Heart right ventricle (tissue), 16 donors: ENCODE measurements around the gene ARHGAP42. TPM values are rescaled to one million over a fixed set of nuclear protein-coding genes. Genes with fewer than 3 reads are reported as not detected.
A peak's percentile ranks its signal among the peaks of the same experiment; 100 is the strongest.

Source experiments
- ATAC-seq, 8 donors: fragments of 200-7000 bp; cut with Tn5 transposase; one replicate each; pipeline ENCODE4 v1.9.1; 2020; ENCODE audit warnings: mild to moderate bottlenecking in 8 of 8, moderate library complexity in 8 of 8, moderate number of reproducible peaks in 1 of 8
- DNase-seq, 2 donors: peaks; one replicate each; pipeline ENCODE4 v3.0.0-alpha.2; 2020
- H3K27ac ChIP-seq, 10 donors: fragments of 200-600 bp; sonication (generic) in 2 of 10; one replicate each; pipeline versions ENCODE4 v1.5.0 to v1.8.0; 2020 to 2022; ENCODE audit warnings: mild to moderate bottlenecking in 3 of 10
- H3K27me3 ChIP-seq, 7 donors: fragments of 200-600 bp; one replicate each; pipeline ENCODE4 v1.8.0; 2021 to 2022; ENCODE audit warnings: mild to moderate bottlenecking in 2 of 7
- H3K36me3 ChIP-seq, 9 donors: fragments of 200-600 bp; sonication (generic) in 1 of 9; one replicate each; pipeline versions ENCODE4 v1.5.0 to v1.8.0; 2020 to 2022; ENCODE audit warnings: mild to moderate bottlenecking in 2 of 9
- H3K4me1 ChIP-seq, 9 donors: fragments of 200-600 bp; sonication (generic) in 1 of 9; one replicate each; pipeline versions ENCODE4 v1.5.0 to v1.8.0; 2020 to 2022; ENCODE audit warnings: mild to moderate bottlenecking in 4 of 9
- H3K4me3 ChIP-seq, 10 donors: fragments of 200-600 bp; sonication (generic) in 2 of 10; one replicate each; pipeline versions ENCODE4 v1.5.0 to v1.8.0; 2020 to 2022; ENCODE audit warnings: mild to moderate bottlenecking in 7 of 10, moderate library complexity in 2 of 10
- H3K9me3 ChIP-seq, 11 donors: fragments of 200-600 bp in 10 of 11; sonication (generic) in 2 of 11; one replicate each; pipeline versions ENCODE4 v1.5.0 to v1.8.0; 2013 to 2022; ENCODE audit warnings: mild to moderate bottlenecking in 2 of 11, control low read depth in 1 of 11, moderate library complexity in 1 of 11
- WGBS, 2 donors: extraction: QIAGEN DNeasy Blood & Tissue Kit; methylation state at CpG; one replicate each; pipeline ENCODE4 v1.1.7; 2013; ENCODE audit warnings: inconsistent platforms in 1 of 2; 5-methylcytosine and 5-hydroxymethylcytosine counted together
- intact Hi-C, 10 donors: fragments of 100-400 bp; cut with DNase I; formaldehyde crosslinking; loops; one replicate each; pipeline versions ENCODE4 v1.11.1 to v1.14.2; 2022
- polyA plus RNA-seq, 2 donors: library from polyadenylated mRNA; stranded (reverse); fragments of 200-250 nt; gene quantifications; one replicate each; pipeline ENCODE4 v1.2.3, GENCODE V29; 2013
- total RNA-seq, 10 donors: library from RNA; stranded (reverse); fragmentation: NEBNext Ultra II Directional in 3 of 10; extraction: Animal tissue kit (Norgen Biotek cat#: 25700) in 3 of 10; gene quantifications; one replicate each; pipeline versions ENCODE4 v1.2.1 to v1.2.4, GENCODE V29; 2021 to 2023
- TF ChIP-seq, protein P1 (sequence below), 9 donors: fragments of 200-600 bp; sonication (generic) in 2 of 9; IDR thresholded peaks; one replicate each; pipeline versions ENCODE4 v1.5.0 to v1.8.0; 2021 to 2022; ENCODE audit warnings: antibody characterized with exemption in 9 of 9, mild to moderate bottlenecking in 5 of 9, moderate library complexity in 1 of 9
- donor health status: Arrhythmogenic right ventricular cardiomyopathy.
- donor health status: ischemic (EF 13 %, LVEDD 7.1; RV severe dilation, severe dysfunction).
- donor health status: healthy with polysubstance abuse.
- donor health status: DM: no; HTN: yes; CAD: no.
- donor health status: DM: no; HTN: no; CAD: no.
- donor health status: ischemic (EF 25% LVEDD 6.9; RV normal size, moderate dysfunction).
- donor health status: ischemic (EF 25% LVEDD 5.7; RV mildly dilated, moderate dysfunction).
- donor health status: healthy.
- donor health status: DM: yes; HTN: yes; CAD: no.
- donor health status: Ischemic cardiomyopathy.
- donor health status: ischemic (EF 35%, LVEDD 5.7; RV mildly dilated, moderate dysfunction).
- donor health status: nonischemic (EF 11% LVEDD 7.7; RV severe dilation, severe dysfunction).
- donor health status: DM: yes; HTN: yes; CAD: no.
- donor health status: PGD.
- donor health status: ischemic (EF 29% LVEDD 5.4; RV normal size, mild dysfunction).
- donor health status: nonischemic (EF 23%, LVEDD 6.1; RV moderate dilation, normal function).

ARHGAP42 gene
- total and polyA plus RNA-seq, 12 donors = 3.9 to 13.1 (median 8.8) TPM

- Histone ChIP-seq H3K27ac (no peak overlapping the region), H3K4me1 (peaks cover 0 to 50% (median 15%) of the 10 kb centered on the region in 9 donors), H3K27me3 (no peaks in the 10 kb centered on the region), H3K36me3 (peaks cover 0 to 10% (median 0%) of the 10 kb centered on the region in 9 donors), H3K4me3 (no peak overlapping the region), H3K9me3 (peaks cover 0 to 25% (median 12%) of the 10 kb centered on the region in 11 donors)
- DNase-seq (no peak), ATAC-seq (peak in 3 of 8 donors; percentile 19 to 51 (median 20))
- TF ChIP-seq, protein P1, sequence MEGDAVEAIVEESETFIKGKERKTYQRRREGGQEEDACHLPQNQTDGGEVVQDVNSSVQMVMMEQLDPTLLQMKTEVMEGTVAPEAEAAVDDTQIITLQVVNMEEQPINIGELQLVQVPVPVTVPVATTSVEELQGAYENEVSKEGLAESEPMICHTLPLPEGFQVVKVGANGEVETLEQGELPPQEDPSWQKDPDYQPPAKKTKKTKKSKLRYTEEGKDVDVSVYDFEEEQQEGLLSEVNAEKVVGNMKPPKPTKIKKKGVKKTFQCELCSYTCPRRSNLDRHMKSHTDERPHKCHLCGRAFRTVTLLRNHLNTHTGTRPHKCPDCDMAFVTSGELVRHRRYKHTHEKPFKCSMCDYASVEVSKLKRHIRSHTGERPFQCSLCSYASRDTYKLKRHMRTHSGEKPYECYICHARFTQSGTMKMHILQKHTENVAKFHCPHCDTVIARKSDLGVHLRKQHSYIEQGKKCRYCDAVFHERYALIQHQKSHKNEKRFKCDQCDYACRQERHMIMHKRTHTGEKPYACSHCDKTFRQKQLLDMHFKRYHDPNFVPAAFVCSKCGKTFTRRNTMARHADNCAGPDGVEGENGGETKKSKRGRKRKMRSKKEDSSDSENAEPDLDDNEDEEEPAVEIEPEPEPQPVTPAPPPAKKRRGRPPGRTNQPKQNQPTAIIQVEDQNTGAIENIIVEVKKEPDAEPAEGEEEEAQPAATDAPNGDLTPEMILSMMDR (IDR thresholded peaks at IDR 0.05) = no peak
- intact Hi-C loops = no loop called here
- WGBS, 2 donors = 71 to 91% methylated on average over 5 of the region's 5 CpGs
These were observed 65.5 kb downstream of the ARHGAP42 start for GRCh38 chr11:100752371-100753171.

GRCh38 chr11:100753172-100753543 lies 66.1 kb downstream of the ARHGAP42 start:
- WGBS, 2 donors = 51 to 70% methylated on average over 4 of the region's 4 CpGs
- Histone ChIP-seq H3K4me3 (no peak overlapping the region), H3K4me1 (peaks cover 0 to 55% (median 15%) of the 10 kb centered on the region in 9 donors), H3K9me3 (peaks cover 0 to 25% (median 12%) of the 10 kb centered on the region in 11 donors), H3K36me3 (peaks cover 0 to 10% (median 0%) of the 10 kb centered on the region in 9 donors), H3K27ac (peak overlapping the region in 1 of 10 donors; percentile 36), H3K27me3 (no peaks in the 10 kb centered on the region)
- TF ChIP-seq, protein P1 (IDR thresholded peaks at IDR 0.05) = no peak
- ATAC-seq (peak in 1 of 8 donors; percentile 17), DNase-seq (no peak)
- intact Hi-C loops = no loop called here

DNA sequence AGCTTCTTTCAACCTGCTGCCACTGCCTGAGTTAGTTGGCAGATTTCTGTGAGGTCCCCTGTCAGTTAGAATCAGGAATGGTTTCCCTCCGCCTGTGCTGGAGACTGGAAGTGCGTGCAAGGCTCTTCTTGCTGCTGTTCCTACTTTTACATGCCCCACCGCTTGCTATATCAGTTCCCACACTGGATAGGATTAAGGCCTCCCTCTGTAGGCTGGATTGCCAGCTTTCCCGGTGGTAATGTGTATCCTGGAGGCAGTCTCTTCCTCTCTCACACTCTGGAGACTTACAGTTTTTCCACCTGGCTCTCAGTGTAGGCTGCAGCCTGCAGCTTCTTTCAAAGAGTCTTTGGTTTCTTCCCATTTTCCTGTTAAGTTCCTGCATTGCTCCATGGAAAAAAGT lies 66.5 kb downstream of the ARHGAP42 start:
- Histone ChIP-seq H3K4me1 (peaks cover 0 to 58% (median 15%) of the 10 kb centered on the region in 9 donors), H3K36me3 (peaks cover 0 to 10% (median 0%) of the 10 kb centered on the region in 9 donors), H3K9me3 (peaks cover 0 to 25% (median 12%) of the 10 kb centered on the region in 11 donors), H3K27ac (peak overlapping the region in 1 of 10 donors; percentile 36), H3K27me3 (no peaks in the 10 kb centered on the region), H3K4me3 (no peak overlapping the region)
- no peak for DNase-seq
- peak in 4 of 8 donors; percentile 13 to 64 (median 47) for ATAC-seq
- intact Hi-C loops = no loop called here
- TF ChIP-seq, protein P1 (IDR thresholded peaks at IDR 0.05) = no peak
- 49 to 54% methylated on average over 4 of the region's 4 CpGs for WGBS, 2 donors

DNA sequence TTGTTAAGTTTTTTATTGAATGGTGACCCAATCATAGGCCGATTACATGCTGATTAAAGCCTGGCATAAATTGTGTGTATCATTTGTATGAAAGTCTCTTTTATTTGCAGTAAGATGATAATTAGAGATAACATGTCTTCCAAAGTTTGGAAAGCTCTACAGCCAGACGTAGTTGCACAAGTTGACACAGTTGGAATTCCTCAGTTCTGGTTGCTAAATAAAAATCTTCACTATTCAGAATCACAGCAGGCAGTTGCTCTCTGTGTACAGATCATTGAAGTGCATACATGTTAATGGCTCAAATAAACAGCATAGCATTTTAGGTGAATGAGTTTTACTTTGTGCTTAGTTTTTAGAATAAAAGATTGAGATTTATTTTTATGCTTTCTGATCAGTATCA lies 69.5 kb downstream of the ARHGAP42 start:
- no peaks in the 10 kb centered on the region for H3K9me3 ChIP-seq
- no peaks in the 10 kb centered on the region for H3K27me3 ChIP-seq
- TF ChIP-seq, protein P1 (IDR thresholded peaks at IDR 0.05) = no peak
- intact Hi-C loops = no loop called here
- peaks cover 0 to 80% (median 29%) of the 10 kb centered on the region in 9 donors for H3K4me1 ChIP-seq
- no peak overlapping the region for H3K4me3 ChIP-seq
- 33 to 47% methylated on average over 2 of the region's 2 CpGs for WGBS, 2 donors
- no peak overlapping the region for H3K27ac ChIP-seq
- no peaks in the 10 kb centered on the region for H3K36me3 ChIP-seq
- ATAC-seq = no peak
- DNase-seq = no peak
